Ishikawa (cell line): Measurements from ENCODE around the gene RAB44.

ENCODE experiments used
- RAD21 ChIP-seq: IDR thresholded peaks from 2 replicates; pipeline ENCODE4 v1.6.1; 2012; ENCODE audit warnings: low read depth
- REST ChIP-seq: IDR thresholded peaks from 2 replicates; pipeline ENCODE4 v1.6.1; 2012; ENCODE audit warnings: low read depth, mild to moderate bottlenecking

GRCh38 chr6:36700071-36700812, 2.6 kb downstream of the RAB44 start:
- no peak for TF ChIP-seq REST
- no peak for TF ChIP-seq RAD21
